WTC11 (cell line): Measurements from ENCODE around the gene SETD4.

ENCODE experiments used
- CTCF ChIP-seq: fragments of 200-600 bp; IDR thresholded peaks from 2 replicates; pipeline ENCODE4 v1.8.0; 2022; ENCODE audit warnings: antibody characterized with exemption
- EMX1 ChIP-seq: fragments of 250-450 bp; sonication (Bioruptor Pico); IDR thresholded peaks from 2 replicates; pipeline ENCODE4 v1.8.0; 2021; ENCODE audit warnings: mild to moderate bottlenecking
- HMGA2 ChIP-seq: fragments of 250-450 bp; sonication (Bioruptor Pico); IDR thresholded peaks from 2 replicates; pipeline ENCODE4 v1.4.0; 2021; ENCODE audit warnings: mild to moderate bottlenecking, moderate library complexity
- RORB ChIP-seq: fragments of 250-450 bp; sonication (Bioruptor Pico); IDR thresholded peaks from 2 replicates; pipeline ENCODE4 v1.9.0; 2021; ENCODE audit warnings: mild to moderate bottlenecking
- STAT6 ChIP-seq: sonication (generic); formaldehyde crosslinking; conservative IDR thresholded peaks from 2 replicates; pipeline ENCODE4 v1.8.1; 2023; ENCODE audit warnings: mild to moderate bottlenecking, low read depth, missing genetic modification reagents, moderate library complexity
- ZNF512 ChIP-seq: sonication (generic); formaldehyde crosslinking; IDR thresholded peaks from 2 replicates; pipeline ENCODE4 v1.8.1; 2022; ENCODE audit warnings: missing genetic modification reagents, borderline replicate concordance
- TF ChIP-seq, protein P1 (sequence below): sonication (generic); formaldehyde crosslinking; IDR thresholded peaks from 2 replicates; pipeline ENCODE4 v1.8.1; 2023; ENCODE audit warnings: mild to moderate bottlenecking, missing genetic modification reagents, moderate library complexity

GRCh38 chr21:35995522-35996088 lies 64.7 kb downstream of the SETD4 start:
- TF ChIP-seq ZNF512 (CRISPR knock-in tag) (no peak), CTCF (no peak), RORB (CRISPR knock-in tag) (no peak), HMGA2 (CRISPR knock-in tag) (no peak), STAT6 (CRISPR knock-in tag) (no peak), EMX1 (no peak)
- TF ChIP-seq, protein P1, sequence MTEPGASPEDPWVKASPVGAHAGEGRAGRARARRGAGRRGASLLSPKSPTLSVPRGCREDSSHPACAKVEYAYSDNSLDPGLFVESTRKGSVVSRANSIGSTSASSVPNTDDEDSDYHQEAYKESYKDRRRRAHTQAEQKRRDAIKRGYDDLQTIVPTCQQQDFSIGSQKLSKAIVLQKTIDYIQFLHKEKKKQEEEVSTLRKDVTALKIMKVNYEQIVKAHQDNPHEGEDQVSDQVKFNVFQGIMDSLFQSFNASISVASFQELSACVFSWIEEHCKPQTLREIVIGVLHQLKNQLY (CRISPR knock-in tag) = no peak
